SK-N-SH (cell line): Measurements from ENCODE around the gene TMEM143. TPM values are rescaled to one million over a fixed set of nuclear protein-coding genes. Genes with fewer than 3 reads are reported as not detected.

Experiments
- CTCF ChIA-PET: fragments of 300-600, 350-600 bp; formaldehyde crosslinking; extraction: SDS; loops from one replicate; lab custom pipeline; 2021; lab: Yijun Ruan, JAX
- POLR2A ChIA-PET: fragments of 350-600 bp; sonication (Branson Sonifier 250); formaldehyde crosslinking; extraction: SDS; loops from one replicate; lab custom pipeline; 2020; ENCODE audit warnings: antibody characterized with exemption, inconsistent platforms; lab: Yijun Ruan, JAX
- DNase-seq: peaks from one replicate; pipeline ENCODE4 v3.0.0; 2012
- H2AFZ ChIP-seq: fragments of 200-600 bp; sonication (generic); 2 replicates; pipeline ENCODE4 v1.8.1; 2016; ENCODE audit warnings: antibody characterized with exemption, mild to moderate bottlenecking, low read depth
- H3F3A ChIP-seq: fragments of 200-600 bp; sonication (generic); replicated peaks from 2 replicates; pipeline ENCODE3; 2016; ENCODE audit warnings: antibody characterized with exemption, mild to moderate bottlenecking; ENCODE audit not compliant: insufficient read depth
- H3K27ac ChIP-seq, 2 experiments: fragments of 200-500 bp in 1 of 2; fragments of 200-600 bp in 1 of 2; sonication (Bioruptor generic) in 1 of 2; sonication (generic), shearing (Covaris generic) in 1 of 2; 2 replicates each; pipeline versions ENCODE4 v1.5.1 to v1.6.1; 2014 to 2016; ENCODE audit warnings: low read depth in 2 of 2, inconsistent platforms in 1 of 2, low read length in 1 of 2, mild to moderate bottlenecking in 1 of 2, mixed read lengths in 1 of 2
- H3K27me3 ChIP-seq: fragments of 200-600 bp; sonication (generic), shearing (Covaris generic); 2 replicates; pipeline ENCODE4 v1.6.1; 2016; ENCODE audit warnings: mixed run types; ENCODE audit not compliant: insufficient read depth
- H3K36me3 ChIP-seq, 2 experiments: fragments of 200-500 bp in 1 of 2; fragments of 200-600 bp in 1 of 2; sonication (Bioruptor generic) in 1 of 2; sonication (generic) in 1 of 2; replicated peaks in 1 of 2; 2 replicates each; pipeline versions ENCODE3 to v1.5.1; 2014 to 2016; ENCODE audit warnings: low read length in 1 of 2, mild to moderate bottlenecking in 1 of 2; ENCODE audit not compliant: insufficient read depth in 2 of 2, control insufficient read depth in 1 of 2
- H3K4me1 ChIP-seq, 2 experiments: fragments of 200-500 bp in 1 of 2; fragments of 200-600 bp in 1 of 2; sonication (Bioruptor generic) in 1 of 2; sonication (generic), shearing (Covaris generic) in 1 of 2; 2 replicates each; pipeline versions ENCODE4 v1.5.1 to v1.6.1; 2014 to 2016; ENCODE audit warnings: low read depth in 1 of 2, low read length in 1 of 2, mixed run types in 1 of 2; ENCODE audit not compliant: insufficient read depth in 2 of 2, control insufficient read depth in 1 of 2
- H3K4me2 ChIP-seq: fragments of 200-600 bp; sonication (generic), shearing (Covaris generic); 2 replicates; pipeline ENCODE4 v1.6.1; 2017; ENCODE audit warnings: mixed run types
- H3K4me3 ChIP-seq, 2 experiments: fragments of 200-500 bp in 1 of 2; fragments of 200-600 bp in 1 of 2; sonication (Bioruptor generic) in 1 of 2; sonication (generic), shearing (Covaris generic) in 1 of 2; 2 replicates each; pipeline versions ENCODE4 v1.5.1 to v1.8.1; 2014 to 2016; ENCODE audit warnings: low read depth in 2 of 2, inconsistent platforms in 1 of 2, low read length in 1 of 2, mild to moderate bottlenecking in 1 of 2, mixed read lengths in 1 of 2, moderate library complexity in 1 of 2
- H3K79me2 ChIP-seq: fragments of 200-600 bp; sonication (generic); 2 replicates; pipeline ENCODE4 v1.8.1; 2017; ENCODE audit warnings: mild to moderate bottlenecking; ENCODE audit not compliant: insufficient read depth
- H3K9ac ChIP-seq: fragments of 200-600 bp; sonication (generic); 2 replicates; pipeline ENCODE4 v1.6.1; 2017; ENCODE audit warnings: mixed run types
- H3K9me2 ChIP-seq: fragments of 200-600 bp; sonication (generic); 2 replicates; pipeline ENCODE4 v1.6.1; 2017; ENCODE audit warnings: mixed run types
- H3K9me3 ChIP-seq: fragments of 200-600 bp; sonication (generic); 2 replicates; pipeline ENCODE4 v1.6.1; 2017; ENCODE audit warnings: mixed run types, mild to moderate bottlenecking, moderate library complexity
- H4K20me1 ChIP-seq: fragments of 200-600 bp; sonication (generic); 2 replicates; pipeline ENCODE4 v1.6.1; 2017; ENCODE audit warnings: mild to moderate bottlenecking, mixed run types; ENCODE audit not compliant: insufficient read depth
- CHD2 ChIP-seq: fragments of 150-350 bp; IDR thresholded peaks from 2 replicates; pipeline ENCODE4 v1.6.1; 2018; ENCODE audit warnings: low read length; ENCODE audit not compliant: partially characterized antibody
- EP300 ChIP-seq, 2 experiments: IDR thresholded peaks; 2 replicates each; pipeline versions ENCODE4 v1.4.0 to v1.6.1; 2012; ENCODE audit warnings: borderline replicate concordance in 1 of 2, low read depth in 1 of 2, low read length in 1 of 2
- FOSL2 ChIP-seq: IDR thresholded peaks from 2 replicates; pipeline ENCODE4 v1.4.0; 2012; ENCODE audit warnings: low read depth, mild to moderate bottlenecking, moderate library complexity, borderline replicate concordance
- GATA2 ChIP-seq: sonication (generic); formaldehyde crosslinking; IDR thresholded peaks from 2 replicates; pipeline ENCODE4 v1.5.0; 2020; ENCODE audit warnings: mild to moderate bottlenecking, missing genetic modification reagents
- MXI1 ChIP-seq: IDR thresholded peaks from 2 replicates; pipeline ENCODE4 v1.6.1; 2012; ENCODE audit warnings: mild to moderate bottlenecking, low read depth, low read length, improper control_type of control experiment
- NFIC ChIP-seq: IDR thresholded peaks from 2 replicates; pipeline ENCODE4 v1.4.0; 2012; ENCODE audit warnings: borderline replicate concordance
- POLR2AphosphoS5 ChIP-seq: IDR thresholded peaks from 2 replicates; pipeline ENCODE4 v1.6.1; 2012; ENCODE audit warnings: low read depth, low read length
- RAD21 ChIP-seq: IDR thresholded peaks from 2 replicates; pipeline ENCODE4 v1.6.1; 2012; ENCODE audit warnings: mild to moderate bottlenecking, low read length
- SIN3A ChIP-seq: IDR thresholded peaks from 2 replicates; pipeline ENCODE4 v1.6.1; 2012; ENCODE audit warnings: low read depth, mild to moderate bottlenecking, low read length, moderate library complexity, borderline replicate concordance
- TAF1 ChIP-seq: IDR thresholded peaks from 2 replicates; pipeline ENCODE4 v1.6.1; 2012; ENCODE audit warnings: low read depth, mild to moderate bottlenecking, low read length, moderate library complexity, borderline replicate concordance
- whole genome bisulfite sequencing: methylation state at CpG from one replicate; pipeline ENCODE4 v1.1.6; 2017; ENCODE audit warnings: low lambda C conversion rate; 5-methylcytosine and 5-hydroxymethylcytosine counted together
- polyA plus RNA-seq, 3 experiments: library from polyadenylated mRNA; depleted of rRNA; stranded (reverse); fragments of >200 nt; gene quantifications; 2 replicates each; pipeline ENCODE4 v1.2.3, GENCODE V29; 2012
- TF ChIP-seq, protein P1 (sequence below): fragments of 150-350 bp; IDR thresholded peaks from 2 replicates; pipeline ENCODE4 v1.6.1; 2017; ENCODE audit warnings: antibody characterized with exemption, low read length, low read depth, borderline replicate concordance

Gene TMEM143
- polyA plus RNA-seq, 1 of the 3 experiments (the other 2 are of a cell fraction) = 21.9 TPM

DNA sequence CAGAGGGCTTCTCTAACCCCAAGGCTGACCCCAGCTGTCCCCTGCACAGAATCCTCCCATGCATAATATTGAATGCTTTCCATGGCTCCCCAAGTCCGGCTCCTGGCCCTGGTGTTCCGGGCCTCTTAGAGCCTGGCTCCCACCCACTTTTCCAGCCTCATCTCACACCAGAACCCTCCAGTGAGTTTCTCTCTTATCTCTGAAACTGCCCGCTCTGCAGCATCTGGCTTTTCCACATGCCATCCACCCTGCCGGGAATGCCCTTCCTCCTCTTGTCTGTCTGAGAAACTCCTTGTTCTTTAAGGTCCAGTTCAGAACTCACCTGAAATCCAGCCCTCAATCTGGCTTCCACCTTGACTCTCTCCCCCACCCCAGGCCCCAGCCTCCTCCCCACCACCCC, 7.2 kb upstream of the TMEM143 start:
- ChIA-PET CTCF (interaction anchor here (1.1 to 6.6 kb wide), 3 partner anchors 8 to 20 kb away, joined by 3 to 41 read pairs (median 3); partner anchors contain the start of gene KDELR1), POLR2A (interaction anchor here (2.9 kb wide), 1 partner anchor 8 kb away, joined by 10 read pairs; the partner anchor contains the start of genes SYNGR4 and TMEM143)
- Histone ChIP-seq H3K27ac (peak overlapping the region in 1 of 2 experiments; percentile 87; a peak in 2 of 4 replicates), H3K9me2 (no peaks in the 10 kb centered on the region), H3K79me2 (no peaks in the 10 kb centered on the region), H3K36me3 (no peaks in the 10 kb centered on the region), H3F3A (peaks cover 6% of the 10 kb centered on the region), H4K20me1 (no peaks in the 10 kb centered on the region), H3K4me2 (no peak overlapping the region), H2AFZ (no peak overlapping the region), H3K4me3 (no peak overlapping the region), H3K27me3 (no peaks in the 10 kb centered on the region), H3K9ac (no peak overlapping the region), H3K4me1 (peaks cover 0 to 40% of the 10 kb centered on the region in 2 experiments; a peak in 1 of 4 replicates), H3K9me3 (no peaks in the 10 kb centered on the region)
- TF ChIP-seq EP300 (IDR thresholded peaks at IDR 0.05; ENCODE audit: borderline replicate concordance in 1 of 2, low read depth in 1 of 2, low read length in 1 of 2) (peak in 1 of 2 experiments; percentile 36; a peak in 1 of 4 replicates), GATA2 (CRISPR knock-in tag) (peak; percentile 70), RAD21 (peak; percentile 26; the same call in 1 of the 2 replicates), MXI1 (peak; percentile 66; the same call in 1 of the 2 replicates), CHD2 (peak; percentile 42), POLR2AphosphoS5 (no peak)
- WGBS = 74% methylated on average over 4 of the region's 4 CpGs
- peak; percentile 80 for DNase-seq

DNA sequence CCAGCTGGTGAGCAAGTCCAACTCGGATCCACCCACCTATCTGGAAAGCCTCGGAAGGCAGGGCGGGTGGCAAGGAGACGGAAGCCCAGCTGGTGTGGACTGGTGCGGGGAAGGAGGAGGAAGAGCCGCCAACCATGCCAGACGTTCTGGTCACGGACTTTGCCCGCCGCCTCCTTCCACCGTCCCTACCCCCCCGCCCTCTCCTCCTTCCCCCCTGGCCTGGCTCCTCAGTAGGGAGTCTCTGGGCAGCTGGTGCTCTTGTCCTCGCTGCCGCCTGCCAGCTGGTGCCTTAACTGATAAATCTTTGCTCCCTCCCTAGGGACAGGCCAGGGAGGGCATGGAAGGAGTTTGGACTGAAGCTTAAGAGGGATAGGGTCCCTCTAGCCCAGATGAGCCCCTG, 5.2 kb upstream of the TMEM143 start:
- no peak overlapping the region for H3K9ac ChIP-seq
- H3K4me3 ChIP-seq = no peak overlapping the region
- DNase-seq = no peak
- POLR2A ChIA-PET = no interaction called here
- H3K9me2 ChIP-seq = no peaks in the 10 kb centered on the region
- TF ChIP-seq FOSL2 (no peak), SIN3A (no peak), NFIC (no peak), TAF1 (no peak)
- TF ChIP-seq, protein P1, sequence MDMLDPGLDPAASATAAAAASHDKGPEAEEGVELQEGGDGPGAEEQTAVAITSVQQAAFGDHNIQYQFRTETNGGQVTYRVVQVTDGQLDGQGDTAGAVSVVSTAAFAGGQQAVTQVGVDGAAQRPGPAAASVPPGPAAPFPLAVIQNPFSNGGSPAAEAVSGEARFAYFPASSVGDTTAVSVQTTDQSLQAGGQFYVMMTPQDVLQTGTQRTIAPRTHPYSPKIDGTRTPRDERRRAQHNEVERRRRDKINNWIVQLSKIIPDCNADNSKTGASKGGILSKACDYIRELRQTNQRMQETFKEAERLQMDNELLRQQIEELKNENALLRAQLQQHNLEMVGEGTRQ = no peak
- TF ChIP-seq, all 33 proteins: peak for 0
- 78% methylated on average over 11 of the region's 14 CpGs for WGBS
- peak overlapping the region in 1 of 2 experiments; percentile 35; a peak in 1 of 4 replicates for H3K27ac ChIP-seq
- CTCF ChIA-PET = interaction anchor here (1.4 to 2.6 kb wide), 2 partner anchors 22 to 24 kb away, joined by 3 to 15 read pairs; partner anchors contain the start of genes GRIN2D and KDELR1
- H3K4me2 ChIP-seq = no peak overlapping the region
- H2AFZ ChIP-seq = no peak overlapping the region
- no peaks in the 10 kb centered on the region for H3K36me3 ChIP-seq
- no peaks in the 10 kb centered on the region for H3K9me3 ChIP-seq
- H3K27me3 ChIP-seq = no peaks in the 10 kb centered on the region
- H3F3A ChIP-seq = peaks cover 6% of the 10 kb centered on the region
- peaks cover 4 to 44% of the 10 kb centered on the region in 2 experiments; a peak in 1 of 4 replicates for H3K4me1 ChIP-seq
- H3K79me2 ChIP-seq = no peaks in the 10 kb centered on the region
- H4K20me1 ChIP-seq = no peaks in the 10 kb centered on the region
